CD4-positive, alpha-beta memory T cell (primary cell): ENCODE results near the gene TFF2. TPM values are rescaled to one million over a fixed set of nuclear protein-coding genes. Genes with fewer than 3 reads are reported as not detected.

Experiments
- CTCF ChIA-PET: fragments of 350-600 bp; sonication (Branson Sonifier 250); formaldehyde crosslinking; loops from one replicate; lab custom pipeline; 2021; ENCODE audit warnings: inconsistent platforms; ENCODE audit not compliant: partially characterized antibody; lab: Charles Lee
- POLR2A ChIA-PET: fragments of 350-600 bp; sonication (Branson Sonifier 250); formaldehyde crosslinking; loops from one replicate; lab custom pipeline; 2021; ENCODE audit not compliant: partially characterized antibody; lab: Charles Lee
- DNase-seq, 5 donors: peaks; one replicate each; pipeline versions ENCODE4 v3.0.0 to v3.0.0-alpha.2; 2020 to 2022; ENCODE audit warnings: mixed read lengths in 1 of 5
- H3K27ac ChIP-seq: one replicate; pipeline ENCODE4 v1.7.0; 2013; ENCODE audit warnings: low read depth, low read length
- H3K27me3 ChIP-seq: 2 replicates; pipeline ENCODE4 v1.7.0; 2013; ENCODE audit warnings: mild to moderate bottlenecking, low read length, moderate library complexity; ENCODE audit not compliant: insufficient read depth
- H3K36me3 ChIP-seq: 2 replicates; pipeline ENCODE4 v1.7.0; 2013; ENCODE audit warnings: mild to moderate bottlenecking, low read length, moderate library complexity; ENCODE audit not compliant: insufficient read depth
- H3K4me1 ChIP-seq: 2 replicates; pipeline ENCODE4 v1.7.0; 2013; ENCODE audit warnings: mild to moderate bottlenecking, low read length, moderate library complexity; ENCODE audit not compliant: insufficient read depth
- H3K4me3 ChIP-seq, 2 donors: one replicate each; pipeline ENCODE4 v1.7.0; 2013; ENCODE audit warnings: low read length in 2 of 2, mild to moderate bottlenecking in 1 of 2
- H3K9me3 ChIP-seq, 2 donors: one replicate each; pipeline ENCODE4 v1.7.0; 2013; ENCODE audit warnings: low read length in 2 of 2, control low read depth in 1 of 2; ENCODE audit not compliant: control insufficient read depth in 1 of 2
- H3K27ac Mint-ChIP-seq, 7 donors: one replicate each; pipeline ENCODE4 v1.8.0; 2020 to 2021; ENCODE audit warnings: mixed read lengths in 7 of 7, mild to moderate bottlenecking in 6 of 7, inconsistent platforms in 3 of 7, moderate library complexity in 3 of 7
- H3K27me3 Mint-ChIP-seq, 2 donors: one replicate each; pipeline ENCODE4 v1.8.0; 2020 to 2021; ENCODE audit warnings: mixed read lengths in 2 of 2
- H3K36me3 Mint-ChIP-seq, 2 donors: one replicate each; pipeline ENCODE4 v1.8.0; 2020 to 2021; ENCODE audit warnings: mixed read lengths in 2 of 2, inconsistent platforms in 1 of 2, mild to moderate bottlenecking in 1 of 2
- H3K4me1 Mint-ChIP-seq, 4 donors: one replicate each; pipeline ENCODE4 v1.8.0; 2020 to 2021; ENCODE audit warnings: mixed read lengths in 4 of 4, mild to moderate bottlenecking in 1 of 4
- H3K4me3 Mint-ChIP-seq, 8 donors: one replicate each; pipeline ENCODE4 v1.8.0; 2020 to 2021; ENCODE audit warnings: mixed read lengths in 8 of 8, mild to moderate bottlenecking in 7 of 8, moderate library complexity in 6 of 8, inconsistent platforms in 3 of 8
- H3K9me3 Mint-ChIP-seq, 8 donors: one replicate each; pipeline ENCODE4 v1.8.0; 2020 to 2021; ENCODE audit warnings: mixed read lengths in 8 of 8, mild to moderate bottlenecking in 5 of 8, inconsistent platforms in 3 of 8, moderate library complexity in 1 of 8
- intact Hi-C: fragments of 100-400 bp; cut with micrococcal nuclease; formaldehyde crosslinking; loops from one replicate; pipeline ENCODE4 v1.15.1; 2023
- polyA plus RNA-seq, 2 donors: library from polyadenylated mRNA; unstranded; fragments of 300-500 nt; fragmentation: Illumina TruSeq; gene quantifications; one replicate each; pipeline ENCODE4 v1.2.3, GENCODE V29; 2021
- total RNA-seq, 2 experiments: library from RNA; stranded (reverse); gene quantifications; one replicate each; pipeline ENCODE4 v1.2.3, GENCODE V29; 2021

Gene TFF2
- total and polyA plus RNA-seq, 4 experiments from 2014 or later, result not detected

DNA sequence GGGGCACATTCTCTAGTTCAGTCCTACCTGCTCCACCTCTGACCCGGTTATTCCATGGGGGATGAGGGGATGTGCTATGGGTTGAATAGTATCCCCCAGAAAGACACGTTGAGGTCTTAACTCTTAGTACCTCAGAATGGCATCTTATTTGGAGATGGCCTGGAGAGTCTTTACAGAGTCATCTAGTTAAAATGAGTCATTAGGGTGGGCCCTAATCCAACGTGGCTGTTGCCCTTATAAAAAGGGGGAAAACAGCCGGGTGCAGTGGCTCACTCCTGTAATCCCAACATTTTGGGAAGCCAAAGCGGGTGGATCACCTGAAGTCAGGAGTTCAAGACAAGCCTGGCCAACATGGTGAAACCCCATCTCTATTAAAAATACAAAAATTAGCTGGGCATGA is 39.4 kb upstream of the TFF2 start:
- POLR2A ChIA-PET, result interaction anchor here (0.9 kb wide), 1 partner anchor 14 kb away, joined by 3 read pairs; the partner anchor contains the start of gene UBASH3A
- H3K27ac ChIP-seq, result no peak overlapping the region
- H3K4me1 Mint-ChIP-seq, result peaks cover 24 to 78% (median 47%) of the 10 kb centered on the region in 4 donors

DNA sequence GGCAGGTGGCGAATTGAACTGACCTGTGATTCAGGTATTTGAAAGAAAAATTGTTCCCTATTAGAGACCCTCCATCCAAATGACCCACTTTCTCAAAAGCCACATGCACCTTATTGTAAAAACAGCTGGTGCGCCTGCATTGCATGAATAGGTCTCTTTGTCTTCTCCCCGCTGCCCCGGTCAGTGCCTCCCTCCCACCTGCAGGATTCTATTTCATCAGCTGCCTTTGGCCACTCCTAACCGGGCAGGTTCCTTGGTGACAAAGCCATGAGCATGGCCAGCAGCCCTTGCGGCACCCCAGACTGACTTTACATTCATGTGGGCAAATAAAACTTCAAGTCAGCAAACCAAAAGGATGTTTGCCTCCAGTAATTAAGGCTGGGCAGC is 38.6 kb upstream of the TFF2 start:
- H3K27ac Mint-ChIP-seq, result peak overlapping the region; percentile 45 to 91 (median 75)
- Histone ChIP-seq H3K4me3 (no peak overlapping the region), H3K36me3 (no peaks in the 10 kb centered on the region), H3K4me1 (peaks cover 45% of the 10 kb centered on the region), H3K27me3 (no peaks in the 10 kb centered on the region), H3K27ac (no peak overlapping the region), H3K9me3 (no peaks in the 10 kb centered on the region)
- H3K36me3 Mint-ChIP-seq, result no peaks in the 10 kb centered on the region
- H3K27me3 Mint-ChIP-seq, result no peaks in the 10 kb centered on the region
- intact Hi-C loops, result no loop called here
- peak overlapping the region; percentile 67 to 83 (median 76) for H3K4me3 Mint-ChIP-seq
- POLR2A ChIA-PET, result interaction anchor here (0.7 to 2.2 kb wide), 8 partner anchors 9 to 36 kb away, joined by 3 to 18 read pairs (median 4); partner anchors contain the start of gene UBASH3A
- peaks cover 0 to 5% (median 0%) of the 10 kb centered on the region in 8 donors for H3K9me3 Mint-ChIP-seq
- peaks cover 27 to 74% (median 51%) of the 10 kb centered on the region in 4 donors for H3K4me1 Mint-ChIP-seq
- CTCF ChIA-PET, result interaction anchor here (1.6 kb wide), 1 partner anchor 15 kb away, joined by 9 read pairs; the partner anchor contains the start of gene UBASH3A
- DNase-seq, result no peak

More for the DNA sequence above, 39.4 kb upstream of the TFF2 start:
- CTCF ChIA-PET, result no interaction called here
- no peaks in the 10 kb centered on the region for H3K9me3 ChIP-seq
- H3K4me3 ChIP-seq, result no peak overlapping the region
- intact Hi-C loops, result loop anchor here (5.0 kb wide), 1 partner anchor 37 kb away; no protein-coding TSS in a partner anchor
- H3K4me1 ChIP-seq, result peaks cover 37% of the 10 kb centered on the region
- H3K27me3 ChIP-seq, result no peaks in the 10 kb centered on the region
- H3K9me3 Mint-ChIP-seq, result peaks cover 0 to 2% (median 0%) of the 10 kb centered on the region in 8 donors
- no peaks in the 10 kb centered on the region for H3K36me3 Mint-ChIP-seq
- H3K27ac Mint-ChIP-seq, result no peak overlapping the region
- DNase-seq, result no peak
- H3K27me3 Mint-ChIP-seq, result no peaks in the 10 kb centered on the region
- H3K4me3 Mint-ChIP-seq, result peak overlapping the region in 2 of 8 donors; percentile 27 to 80
- no peaks in the 10 kb centered on the region for H3K36me3 ChIP-seq

DNA sequence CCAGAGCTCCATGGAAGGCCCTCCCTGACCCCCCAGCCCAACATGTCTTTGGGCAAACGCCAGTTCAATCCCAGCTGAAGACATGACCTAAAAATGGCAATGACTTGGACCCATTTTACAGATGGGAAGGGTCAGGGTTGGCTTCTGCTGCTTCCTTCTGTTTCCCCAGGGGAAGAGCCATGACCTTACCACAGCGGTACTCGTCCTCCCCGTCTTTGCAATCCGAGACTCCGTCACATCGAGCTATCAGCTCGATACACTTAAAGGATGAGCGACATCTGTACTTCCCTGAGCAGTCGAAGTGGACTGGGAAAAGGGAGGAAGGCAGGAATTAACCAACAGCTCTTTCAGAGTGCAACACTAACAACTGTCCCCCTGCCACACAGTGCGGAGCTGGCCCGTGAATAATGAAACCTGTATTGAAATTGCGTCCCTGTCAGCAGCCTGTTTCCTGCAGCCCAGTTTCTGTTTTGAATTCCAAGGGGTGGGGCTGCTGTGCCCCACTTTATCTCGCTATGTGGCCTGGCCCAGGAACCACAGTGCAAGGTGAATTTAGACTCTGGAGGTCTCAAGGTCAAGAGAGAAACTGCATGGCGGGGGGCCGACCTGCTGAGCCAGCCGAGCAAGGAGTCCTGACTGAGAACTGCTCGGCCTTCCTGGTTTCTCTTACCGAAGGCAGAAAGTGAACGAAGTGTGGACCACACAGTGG is 38.1 kb upstream of the TFF2 start:
- peaks cover 0 to 5% (median 0%) of the 10 kb centered on the region in 8 donors for H3K9me3 Mint-ChIP-seq
- DNase-seq, result peak in 1 of 5 donors; percentile 29
- Histone ChIP-seq H3K36me3 (no peaks in the 10 kb centered on the region), H3K27ac (no peak overlapping the region), H3K27me3 (no peaks in the 10 kb centered on the region), H3K4me3 (no peak overlapping the region), H3K9me3 (no peaks in the 10 kb centered on the region), H3K4me1 (peaks cover 49% of the 10 kb centered on the region)
- H3K27me3 Mint-ChIP-seq, result no peaks in the 10 kb centered on the region
- peaks cover 27 to 76% (median 52%) of the 10 kb centered on the region in 4 donors for H3K4me1 Mint-ChIP-seq
- H3K27ac Mint-ChIP-seq, result peak overlapping the region; percentile 5 to 91 (median 70)
- CTCF ChIA-PET, result interaction anchor here (1.6 kb wide), 1 partner anchor 15 kb away, joined by 9 read pairs; the partner anchor contains the start of gene UBASH3A
- H3K36me3 Mint-ChIP-seq, result no peaks in the 10 kb centered on the region
- intact Hi-C loops, result no loop called here
- POLR2A ChIA-PET, result interaction anchor here (0.7 to 2.2 kb wide), 8 partner anchors 10 to 36 kb away, joined by 3 to 18 read pairs (median 4); partner anchors contain the start of gene UBASH3A
- peak overlapping the region; percentile 67 to 83 (median 76) for H3K4me3 Mint-ChIP-seq

DNA sequence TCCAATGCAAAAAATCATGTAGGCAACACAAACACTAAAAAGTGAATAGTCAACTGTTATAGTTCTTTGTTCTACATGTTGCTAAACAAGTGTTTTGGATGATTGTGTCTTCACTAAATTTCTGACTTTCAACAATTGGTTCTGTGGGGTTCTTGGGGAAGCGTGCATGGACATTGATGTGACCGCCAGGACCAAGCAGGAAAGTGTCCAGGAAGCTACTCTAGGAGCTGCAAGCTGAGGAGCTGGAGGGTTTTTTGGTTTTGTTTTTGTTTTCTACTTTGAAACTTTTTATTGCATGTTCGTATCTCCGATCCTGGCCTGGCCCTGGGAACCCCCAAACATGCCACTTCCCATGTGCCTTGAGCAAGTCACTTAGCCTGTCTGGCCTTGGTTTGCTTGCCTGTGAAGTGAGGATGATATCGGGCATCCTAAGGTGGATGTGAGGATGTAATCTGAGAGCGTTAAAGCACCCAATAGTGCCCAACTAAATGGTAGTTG is 37.1 kb upstream of the TFF2 start:
- no peaks in the 10 kb centered on the region for H3K36me3 Mint-ChIP-seq
- peak overlapping the region in 3 of 7 donors; percentile 52 to 68 (median 55) for H3K27ac Mint-ChIP-seq
- Histone ChIP-seq H3K4me3 (no peak overlapping the region), H3K27me3 (no peaks in the 10 kb centered on the region), H3K27ac (no peak overlapping the region), H3K36me3 (no peaks in the 10 kb centered on the region), H3K4me1 (peaks cover 40% of the 10 kb centered on the region), H3K9me3 (no peaks in the 10 kb centered on the region)
- peak overlapping the region in 1 of 8 donors; percentile 63 for H3K4me3 Mint-ChIP-seq
- peaks cover 21 to 68% (median 47%) of the 10 kb centered on the region in 4 donors for H3K4me1 Mint-ChIP-seq
- POLR2A ChIA-PET, result interaction anchor here (2.0 to 2.2 kb wide), 3 partner anchors 11 to 36 kb away, joined by 6 to 18 read pairs (median 11); partner anchors contain the start of gene UBASH3A
- intact Hi-C loops, result no loop called here
- no peak for DNase-seq
- CTCF ChIA-PET, result interaction anchor here (0.7 to 1.6 kb wide), 2 partner anchors 16 to 120 kb away, joined by 3 to 9 read pairs; partner anchors contain the start of gene UBASH3A
- peaks cover 0 to 5% (median 0%) of the 10 kb centered on the region in 8 donors for H3K9me3 Mint-ChIP-seq
- H3K27me3 Mint-ChIP-seq, result no peaks in the 10 kb centered on the region

DNA sequence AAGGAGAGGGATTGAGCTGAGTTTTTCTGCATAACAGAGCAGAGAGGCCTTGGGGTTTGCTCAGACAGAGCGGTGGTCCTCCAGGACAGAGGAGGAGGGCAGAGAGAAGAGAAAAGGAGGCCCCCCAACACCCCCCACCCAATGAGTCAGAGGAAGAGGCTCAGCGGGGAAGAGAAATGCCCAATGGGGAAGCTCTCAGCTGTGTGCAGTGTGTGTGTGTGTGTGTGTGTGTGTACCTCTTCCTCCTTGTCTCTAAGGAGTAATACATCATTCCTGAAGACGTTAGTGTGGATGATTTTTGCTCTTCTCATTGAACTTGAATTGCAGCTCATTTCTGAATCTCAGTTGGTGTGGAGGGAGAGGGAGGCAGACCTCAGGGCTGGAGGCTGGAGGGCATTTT is 36.4 kb upstream of the TFF2 start:
- intact Hi-C loops, result no loop called here
- peaks cover under 1 to 2% of the 10 kb centered on the region in 2 donors for H3K9me3 ChIP-seq
- H3K27ac ChIP-seq, result no peak overlapping the region
- no peak overlapping the region for H3K4me3 ChIP-seq
- DNase-seq, result no peak
- Mint-ChIP-seq H3K9me3 (peaks cover 0 to 10% (median 5%) of the 10 kb centered on the region in 8 donors), H3K27ac (peak overlapping the region in 4 of 7 donors; percentile 2 to 67 (median 36)), H3K36me3 (peaks cover 0 to 7% of the 10 kb centered on the region in 2 donors), H3K27me3 (no peaks in the 10 kb centered on the region), H3K4me1 (peaks cover 21 to 61% (median 42%) of the 10 kb centered on the region in 4 donors), H3K4me3 (no peak overlapping the region)
- H3K27me3 ChIP-seq, result no peaks in the 10 kb centered on the region
- H3K36me3 ChIP-seq, result no peaks in the 10 kb centered on the region
- H3K4me1 ChIP-seq, result peaks cover 33% of the 10 kb centered on the region
- POLR2A ChIA-PET, result interaction anchor here (2.5 kb wide), 1 partner anchor 17 kb away, joined by 8 read pairs; the partner anchor contains the start of gene UBASH3A
- CTCF ChIA-PET, result interaction anchor here (0.7 kb wide), 1 partner anchor 121 kb away, joined by 3 read pairs; no protein-coding TSS in a partner anchor

DNA sequence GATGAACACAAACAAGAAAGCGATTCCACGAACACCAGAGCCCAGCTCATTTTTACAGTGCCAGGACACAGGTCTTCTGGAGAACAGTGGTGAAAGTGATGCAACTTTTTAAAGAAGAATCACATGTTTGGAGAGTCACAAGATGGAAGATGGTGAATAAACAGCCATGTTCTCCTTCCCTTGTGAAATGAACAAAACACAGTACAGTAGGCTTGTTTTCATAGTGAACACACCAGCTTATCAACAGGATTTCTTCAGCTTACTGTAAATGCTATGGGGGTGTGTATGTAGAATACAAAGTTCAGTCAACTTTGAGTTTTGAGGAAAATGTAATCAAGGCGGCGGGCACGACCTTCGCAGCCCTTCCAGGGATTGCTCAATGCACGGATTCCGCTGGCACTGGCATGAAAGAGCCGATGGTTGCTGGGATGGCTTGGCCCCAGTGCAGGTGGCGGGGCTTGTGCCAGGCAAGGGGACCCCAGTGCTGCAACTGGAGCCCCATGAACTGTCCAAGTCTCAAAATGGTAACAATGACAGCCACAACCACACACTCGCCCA is 35.3 kb upstream of the TFF2 start:
- peaks cover 33% of the 10 kb centered on the region for H3K4me1 ChIP-seq
- intact Hi-C loops, result no loop called here
- no peak overlapping the region for H3K27ac ChIP-seq
- no peak overlapping the region for H3K4me3 ChIP-seq
- H3K4me1 Mint-ChIP-seq, result peaks cover 22 to 53% (median 36%) of the 10 kb centered on the region in 4 donors
- H3K36me3 Mint-ChIP-seq, result peaks cover 0 to 15% of the 10 kb centered on the region in 2 donors
- H3K9me3 ChIP-seq, result peaks cover 5 to 7% of the 10 kb centered on the region in 2 donors
- CTCF ChIA-PET, result no interaction called here
- H3K4me3 Mint-ChIP-seq, result no peak overlapping the region
- no peaks in the 10 kb centered on the region for H3K27me3 Mint-ChIP-seq
- no peak for DNase-seq
- no peaks in the 10 kb centered on the region for H3K36me3 ChIP-seq
- no peaks in the 10 kb centered on the region for H3K27me3 ChIP-seq
- no peak overlapping the region for H3K27ac Mint-ChIP-seq
- POLR2A ChIA-PET, result interaction anchor here (2.5 kb wide), 1 partner anchor 18 kb away, joined by 8 read pairs; the partner anchor contains the start of gene UBASH3A
- peaks cover 0 to 19% (median 14%) of the 10 kb centered on the region in 8 donors for H3K9me3 Mint-ChIP-seq
